Nephron (organoid): ENCODE results near the gene CHSY1.

ENCODE experiments used
- H3K27ac Mint-ChIP-seq, 3 experiments: 2 replicates each; pipeline ENCODE4 v1.8.0; 2020; ENCODE audit warnings: mixed read lengths in 3 of 3, mild to moderate bottlenecking in 2 of 3, moderate library complexity in 1 of 3
- H3K27me3 Mint-ChIP-seq: 2 replicates; pipeline ENCODE4 v1.8.0; 2021; ENCODE audit warnings: low read depth, mild to moderate bottlenecking, moderate library complexity, mixed read lengths
- H3K36me3 Mint-ChIP-seq: 2 replicates; pipeline ENCODE4 v1.8.0; 2020; ENCODE audit warnings: low read depth, mixed read lengths
- H3K4me1 Mint-ChIP-seq: 2 replicates; pipeline ENCODE4 v1.8.0; 2020; ENCODE audit warnings: mixed read lengths
- H3K4me3 Mint-ChIP-seq, 3 experiments: 2 replicates each; pipeline ENCODE4 v1.8.0; 2020; ENCODE audit warnings: mild to moderate bottlenecking in 3 of 3, mixed read lengths in 3 of 3, moderate library complexity in 2 of 3
- H3K9me3 Mint-ChIP-seq: 2 replicates; pipeline ENCODE4 v1.8.0; 2020; ENCODE audit warnings: mixed read lengths
- CTCF ChIP-seq, 3 experiments: fragments of 200-600 bp; sonication (generic); IDR thresholded peaks; one replicate each; pipeline ENCODE4 v1.5.0; 2021; ENCODE audit warnings: antibody characterized with exemption in 3 of 3; ENCODE audit not compliant: unreplicated experiment in 3 of 3

Gene CHSY1

GRCh38 chr15:101250341-101250831 is 1.5 kb downstream of the CHSY1 start:
- Mint-ChIP-seq H3K27me3 (no peaks in the 10 kb centered on the region), H3K27ac (peak overlapping the region; percentile 44 to 96 (median 96)), H3K36me3 (peaks cover 16% of the 10 kb centered on the region), H3K4me3 (peak overlapping the region; percentile 87 to 97 (median 90)), H3K4me1 (peaks cover 64% of the 10 kb centered on the region), H3K9me3 (no peaks in the 10 kb centered on the region)
- TF ChIP-seq CTCF (IDR thresholded peaks at IDR 0.05; ENCODE audit: unreplicated experiment in 3 of 3) = no peak

- H3K4me1 Mint-ChIP-seq = peaks cover 73% of the 10 kb centered on the region
- H3K27me3 Mint-ChIP-seq = no peaks in the 10 kb centered on the region
- H3K27ac Mint-ChIP-seq = no peak overlapping the region
- H3K4me3 Mint-ChIP-seq = peak overlapping the region; percentile 44 to 64 (median 56)
- no peak for TF ChIP-seq CTCF (IDR thresholded peaks at IDR 0.05; ENCODE audit: unreplicated experiment in 3 of 3)
- H3K36me3 Mint-ChIP-seq = peaks cover 16% of the 10 kb centered on the region
- no peaks in the 10 kb centered on the region for H3K9me3 Mint-ChIP-seq
Measured at GRCh38 chr15:101248274-101248673, 3.6 kb downstream of the CHSY1 start.

GRCh38 chr15:101246824-101247745 is 4.8 kb downstream of the CHSY1 start:
- peaks cover 17% of the 10 kb centered on the region for H3K36me3 Mint-ChIP-seq
- peak overlapping the region in 2 of 3 experiments; percentile 16 to 17 for H3K4me3 Mint-ChIP-seq
- peak overlapping the region in 1 of 3 experiments; percentile 6 for H3K27ac Mint-ChIP-seq
- H3K9me3 Mint-ChIP-seq = no peaks in the 10 kb centered on the region
- peaks cover 74% of the 10 kb centered on the region for H3K4me1 Mint-ChIP-seq
- H3K27me3 Mint-ChIP-seq = no peaks in the 10 kb centered on the region
- no peak for TF ChIP-seq CTCF (IDR thresholded peaks at IDR 0.05; ENCODE audit: unreplicated experiment in 3 of 3)

GRCh38 chr15:101246391-101246790 is 5.5 kb downstream of the CHSY1 start:
- no peaks in the 10 kb centered on the region for H3K27me3 Mint-ChIP-seq

GRCh38 chr15:101244889-101245668 is 6.8 kb downstream of the CHSY1 start:
- Mint-ChIP-seq H3K27me3 (no peaks in the 10 kb centered on the region), H3K27ac (peak overlapping the region in 2 of 3 experiments; percentile 38 to 46), H3K4me1 (peaks cover 82% of the 10 kb centered on the region), H3K9me3 (no peaks in the 10 kb centered on the region), H3K4me3 (peak overlapping the region in 1 of 3 experiments; percentile 1), H3K36me3 (peaks cover 17% of the 10 kb centered on the region)
- no peak for TF ChIP-seq CTCF (IDR thresholded peaks at IDR 0.05; ENCODE audit: unreplicated experiment in 3 of 3)

More at GRCh38 chr15:101246391-101246790, 5.5 kb downstream of the CHSY1 start:
- H3K4me1 Mint-ChIP-seq = peaks cover 80% of the 10 kb centered on the region
- TF ChIP-seq CTCF (IDR thresholded peaks at IDR 0.05; ENCODE audit: unreplicated experiment in 3 of 3) = no peak
- H3K9me3 Mint-ChIP-seq = no peaks in the 10 kb centered on the region
- no peak overlapping the region for H3K27ac Mint-ChIP-seq
- peaks cover 20% of the 10 kb centered on the region for H3K36me3 Mint-ChIP-seq
- H3K4me3 Mint-ChIP-seq = no peak overlapping the region
